Dermis blood vessel endothelial cell (primary cell): Measurements from ENCODE around the gene TEKT1. TPM values are rescaled to one million over a fixed set of nuclear protein-coding genes. Genes with fewer than 3 reads are reported as not detected.
A peak's percentile ranks its signal among the peaks of the same experiment; 100 is the strongest.

Experiments
- DNase-seq: peaks from one replicate; pipeline ENCODE4 v3.0.0; 2010
- total RNA-seq: library from RNA; depleted of rRNA; stranded (reverse); fragments of >200 nt; gene quantifications from 2 replicates; pipeline ENCODE4 v1.2.3, GENCODE V29; 2014

The TEKT1 gene
- total RNA-seq, 1 donor from 2014 or later = not detected

DNA sequence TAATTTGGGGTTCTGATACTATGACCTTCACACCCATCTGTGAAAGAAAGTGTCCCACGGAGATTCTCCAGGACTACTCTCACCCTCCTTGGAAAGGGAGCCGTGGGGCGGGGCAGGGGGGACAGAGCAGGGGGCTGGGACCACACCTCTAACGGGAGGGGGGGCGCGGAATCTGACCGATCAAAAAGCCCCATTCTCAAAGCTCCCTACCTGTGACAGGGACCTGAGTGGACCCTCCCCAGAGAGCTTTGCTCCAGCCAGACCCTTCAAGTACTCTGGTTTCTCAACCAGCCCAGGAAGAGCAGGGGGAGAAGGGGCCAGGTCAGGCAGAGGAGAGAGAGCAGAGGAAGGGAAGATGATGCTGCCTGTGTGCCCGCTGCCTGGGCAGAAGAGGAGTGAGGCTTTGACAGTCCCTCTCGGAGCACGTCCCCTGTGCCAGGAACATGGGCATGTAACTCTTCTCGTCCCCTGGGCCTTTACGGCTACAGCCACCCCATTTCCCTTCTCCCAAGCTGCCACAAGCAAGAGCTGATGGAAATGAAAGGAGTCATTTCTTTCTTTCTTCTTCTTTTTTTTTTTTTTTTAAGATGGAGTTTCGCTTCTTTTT, 75.0 kb downstream of the TEKT1 start:
- no peak for DNase-seq

DNA sequence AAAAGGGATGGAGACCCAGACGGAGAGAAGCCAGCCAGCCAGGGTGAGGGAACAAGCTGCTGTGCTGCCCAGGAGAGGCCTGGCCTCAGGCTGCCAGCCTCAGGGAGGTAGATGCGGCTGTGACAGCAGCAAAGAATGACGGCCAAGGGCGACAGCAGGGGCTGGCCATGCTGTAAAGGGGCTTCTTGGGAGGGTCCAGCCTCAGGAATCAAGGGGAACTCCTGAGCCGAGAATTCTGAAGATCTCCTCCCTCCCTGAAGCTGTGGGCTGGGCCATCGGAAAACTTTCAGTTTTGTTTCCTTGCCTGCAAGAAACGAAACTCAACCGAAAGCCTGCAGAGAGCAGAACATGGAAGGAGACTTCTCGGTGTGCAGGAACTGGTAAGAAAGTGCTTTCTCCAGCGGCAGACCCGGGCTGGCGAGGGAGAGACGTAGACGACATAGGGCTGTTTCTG, 75.8 kb downstream of the TEKT1 start, which contains the start of gene XAF1:
XAF1 (plus strand) TSS at position 316 of the 454 bp plus-strand sequence; CDS start at position 349, 33 bp downstream.
- DNase-seq = peak; percentile 58

DNA sequence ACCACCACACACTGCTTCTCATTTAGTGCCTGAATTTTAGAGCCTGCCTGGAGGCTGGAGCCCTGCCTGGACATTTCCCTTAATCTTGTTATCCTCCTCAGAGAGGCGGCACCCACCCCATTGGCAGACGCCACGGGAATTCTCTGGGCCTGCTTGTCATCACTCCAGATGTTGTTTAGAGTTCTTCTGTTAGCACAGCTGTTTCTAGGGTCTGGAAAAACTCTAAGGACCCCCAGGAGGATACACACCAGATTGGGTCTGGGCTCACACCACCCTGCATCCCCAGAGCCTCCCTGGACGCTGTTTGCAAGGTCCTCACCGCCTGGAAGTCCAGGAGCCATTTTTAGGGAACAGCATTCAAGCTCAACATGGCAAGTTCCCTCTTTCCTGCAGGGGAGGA, 76.2 kb downstream of the TEKT1 start:
- no peak for DNase-seq

DNA sequence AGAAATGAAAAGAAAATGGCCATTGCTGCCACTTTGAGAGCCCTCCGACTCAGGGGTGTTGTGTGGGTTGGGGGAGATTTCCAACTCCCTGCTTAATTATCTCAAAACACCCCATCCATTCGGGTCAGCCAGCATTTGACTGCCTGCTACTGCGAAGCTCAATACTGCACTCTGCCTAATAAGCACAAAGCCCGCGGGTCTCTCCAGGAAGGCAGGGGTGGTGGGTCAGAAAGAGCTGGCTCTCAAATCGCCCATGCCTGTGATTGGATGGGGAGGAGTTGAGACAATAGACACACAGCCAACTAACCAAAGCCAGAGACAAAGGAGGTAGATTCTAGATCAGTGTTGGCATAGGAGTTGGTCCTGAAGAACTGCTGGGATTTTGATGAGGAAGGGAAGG, 78.0 kb downstream of the TEKT1 start:
- DNase-seq = peak; percentile 74

DNA sequence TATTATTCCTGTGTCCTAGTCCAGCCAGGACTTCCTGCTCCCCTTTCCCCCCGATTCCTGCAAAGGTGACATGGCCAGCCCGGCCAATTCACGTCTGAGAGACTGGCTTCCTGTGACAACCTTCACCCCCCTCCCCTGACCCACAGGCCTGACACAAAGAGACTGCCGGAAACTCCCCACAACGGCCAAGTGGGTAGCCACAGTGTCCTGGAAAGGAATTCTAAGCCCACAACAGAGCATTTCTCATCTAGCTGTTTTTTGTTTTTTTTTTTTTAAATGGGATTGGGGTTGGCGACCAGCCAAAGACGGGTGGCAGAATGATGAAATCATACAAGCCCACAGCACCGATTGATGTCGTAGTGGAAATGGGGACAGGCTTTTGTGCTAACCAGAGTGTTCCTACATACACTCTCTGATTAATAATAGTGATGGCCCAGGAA, 78.5 kb downstream of the TEKT1 start:
- DNase-seq = peak; percentile 92

DNA sequence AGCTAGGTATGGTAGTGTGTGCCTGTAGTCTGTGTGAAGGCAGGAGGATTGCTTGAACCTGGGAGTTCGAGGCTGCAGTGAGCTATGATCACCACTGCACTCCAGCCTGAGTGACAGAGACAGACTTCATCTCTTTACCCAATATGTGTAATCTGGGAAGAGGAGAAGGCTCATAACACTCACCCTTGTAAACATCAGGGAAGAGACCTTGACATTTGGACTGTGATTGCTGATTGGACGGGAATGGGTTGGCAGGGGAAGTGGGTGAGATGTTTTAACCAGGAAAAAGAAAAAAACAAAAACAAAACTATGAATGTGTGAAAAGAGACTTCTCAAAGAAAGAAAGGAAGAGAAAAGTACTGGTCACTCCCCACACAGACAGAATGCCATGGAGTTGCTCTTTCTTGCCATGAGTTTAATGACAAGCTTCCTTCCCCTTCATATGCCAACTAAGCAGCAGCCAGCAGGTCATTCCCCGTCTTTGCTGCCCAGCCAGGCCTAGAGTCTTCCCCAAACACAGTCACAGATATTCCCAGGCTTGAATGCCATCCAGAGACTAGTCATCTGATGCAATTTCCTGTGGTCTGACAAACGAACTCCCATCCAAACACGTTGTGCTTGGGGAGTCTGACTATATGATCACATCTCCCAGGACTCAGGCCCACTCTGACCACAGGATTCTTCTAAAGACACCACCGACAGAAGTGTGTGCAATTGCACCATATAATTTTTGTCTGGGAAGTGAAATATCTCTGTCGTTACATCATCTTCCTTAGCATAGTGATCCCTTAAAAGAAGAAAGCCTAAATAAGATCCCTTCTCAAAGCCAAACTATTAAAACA, 79.2 kb downstream of the TEKT1 start:
- DNase-seq = peak; percentile 95

DNA sequence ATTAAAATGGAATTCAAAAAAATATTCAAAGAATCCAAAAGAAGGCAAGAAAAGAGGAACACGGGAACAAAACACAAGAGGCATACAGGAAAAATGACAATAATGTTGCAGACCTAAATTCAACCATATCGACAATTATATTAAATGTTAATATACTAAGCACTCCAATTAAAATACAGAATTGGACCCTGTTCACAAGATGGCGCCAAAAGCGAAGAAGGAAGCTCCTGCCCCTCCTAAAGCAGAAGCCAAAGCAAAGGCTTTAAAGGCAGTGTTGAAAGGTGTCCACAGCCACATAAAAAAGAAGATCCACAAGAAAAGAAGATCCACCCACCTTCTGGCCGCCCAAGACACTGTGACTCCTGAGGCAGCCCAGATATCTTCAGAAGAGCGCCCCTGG, 82.0 kb downstream of the TEKT1 start:
- DNase-seq = peak; percentile 49

DNA sequence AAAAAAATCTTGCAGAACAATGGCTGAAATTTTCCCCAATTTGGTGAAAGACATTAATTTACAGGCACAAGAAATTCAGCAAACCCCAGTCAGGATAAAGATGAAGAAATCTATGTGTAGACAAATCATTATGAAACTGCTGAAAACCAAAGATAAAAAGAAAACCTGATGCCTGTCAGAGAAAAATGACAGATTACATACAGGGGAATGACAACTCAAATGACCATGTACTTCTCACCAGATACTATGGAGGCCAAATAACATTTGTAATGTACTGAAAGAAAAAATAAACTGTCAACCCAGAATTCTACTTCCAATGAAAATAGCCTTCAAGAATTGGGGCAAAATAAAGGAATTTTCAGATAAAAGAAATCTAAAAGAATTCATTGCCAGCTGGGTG, 82.9 kb downstream of the TEKT1 start:
- no peak for DNase-seq

Other genes starting within 250 kb of the TEKT1 start
- gene KIAA0753, start 191.0 kb downstream of the TEKT1 start, total RNA-seq = 8.9 and 11.7 TPM in 2 replicates
- gene TXNDC17, start 190.7 kb downstream of the TEKT1 start, total RNA-seq = 56.7 and 166 TPM in 2 replicates
- 7.0 and 8.5 TPM in 2 replicates for gene MED31, start 180.1 kb downstream of the TEKT1 start, total RNA-seq
- 0.42 and 0.85 TPM in 2 replicates for gene C17orf100, start 180.0 kb downstream of the TEKT1 start, total RNA-seq
- gene SLC13A5, start 118.4 kb downstream of the TEKT1 start, total RNA-seq = not detected in 2 replicates
- gene XAF1, start 75.7 kb downstream of the TEKT1 start, total RNA-seq = 9.8 and 13.3 TPM in 2 replicates
- 3.7 and 4.3 TPM in 2 replicates for gene FBXO39, start 55.5 kb downstream of the TEKT1 start, total RNA-seq
- not detected in 2 replicates for gene ALOX12, start 164.3 kb upstream of the TEKT1 start, total RNA-seq
- 28.1 and 47.9 TPM in 2 replicates for gene RNASEK, start 180.9 kb upstream of the TEKT1 start, total RNA-seq
- gene BCL6B, start 191.3 kb upstream of the TEKT1 start, total RNA-seq = 86.6 and 140 TPM in 2 replicates
- gene SLC16A13, start 204.3 kb upstream of the TEKT1 start, total RNA-seq = 1.7 and 2.2 TPM in 2 replicates
- gene SLC16A11, start 212.4 kb upstream of the TEKT1 start, total RNA-seq = 1.1 and 1.5 TPM in 2 replicates
- 0.60 and 1.5 TPM in 2 replicates for gene CLEC10A, start 248.5 kb upstream of the TEKT1 start, total RNA-seq